NCI-H2107 (cell line): ENCODE measurements around the gene RFC4.
"Not testable (repeated sequence)": the region's sequence is repeated elsewhere in the genome, so short reads cannot be mapped to it uniquely, and the experiment has no call there.

Source experiments
- DNase-seq: peaks from one replicate; lab custom pipeline; 2025; lab: John Stamatoyannopoulos, UW

Gene RFC4, protein sequence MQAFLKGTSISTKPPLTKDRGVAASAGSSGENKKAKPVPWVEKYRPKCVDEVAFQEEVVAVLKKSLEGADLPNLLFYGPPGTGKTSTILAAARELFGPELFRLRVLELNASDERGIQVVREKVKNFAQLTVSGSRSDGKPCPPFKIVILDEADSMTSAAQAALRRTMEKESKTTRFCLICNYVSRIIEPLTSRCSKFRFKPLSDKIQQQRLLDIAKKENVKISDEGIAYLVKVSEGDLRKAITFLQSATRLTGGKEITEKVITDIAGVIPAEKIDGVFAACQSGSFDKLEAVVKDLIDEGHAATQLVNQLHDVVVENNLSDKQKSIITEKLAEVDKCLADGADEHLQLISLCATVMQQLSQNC

DNA sequence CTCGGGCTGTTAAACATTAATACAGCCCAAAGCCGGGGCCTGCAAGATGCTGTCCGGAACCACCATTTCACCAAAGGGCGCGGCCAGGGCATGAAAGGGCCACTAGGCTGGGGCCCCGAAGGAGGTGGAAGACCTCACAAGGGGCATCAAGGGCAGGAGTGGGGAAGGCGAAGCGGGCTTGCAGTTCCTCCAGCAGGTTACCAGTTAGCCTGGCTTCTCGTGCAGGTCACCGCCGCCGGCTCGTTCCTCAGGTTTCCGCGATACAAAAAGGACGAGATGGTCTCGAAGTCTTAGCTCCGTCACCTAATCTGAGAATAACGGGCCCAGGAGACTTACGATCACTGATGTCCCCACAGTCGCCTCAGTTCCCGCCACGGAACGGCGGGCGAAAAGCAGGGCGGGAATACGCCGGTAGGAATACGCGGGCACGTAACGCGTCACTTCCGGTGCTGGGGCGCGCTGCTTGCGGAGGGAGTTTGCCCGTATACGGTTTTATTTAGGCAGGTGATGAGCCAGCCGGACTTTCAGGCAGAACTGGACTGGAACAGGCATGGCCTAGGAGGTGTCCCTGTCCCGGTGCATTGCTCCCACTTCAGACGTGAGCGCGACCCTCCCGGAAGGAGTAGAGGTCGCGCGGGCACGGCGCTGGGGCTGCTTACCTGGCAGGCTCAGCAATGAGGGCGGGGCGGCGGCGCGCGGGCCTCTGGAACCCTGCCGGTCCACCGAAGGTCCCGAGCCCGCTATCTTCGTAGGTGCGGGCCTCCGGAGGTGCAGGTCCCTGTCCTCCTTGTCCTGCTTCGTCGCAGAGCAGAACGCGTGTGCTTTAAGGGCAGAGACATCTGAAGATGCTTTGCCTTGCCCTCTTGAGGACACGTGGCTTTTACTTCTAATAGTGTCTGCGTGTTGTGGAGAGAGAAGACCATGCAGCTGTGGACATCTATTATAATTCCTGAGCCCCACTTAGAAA is at the start of gene RFC4:
RFC4 (minus strand) TSS at position 394 of the 967 bp plus-strand sequence. CDS start 1,769 bp downstream, outside the sequence.
- DNase-seq, result peak; percentile 92

DNA sequence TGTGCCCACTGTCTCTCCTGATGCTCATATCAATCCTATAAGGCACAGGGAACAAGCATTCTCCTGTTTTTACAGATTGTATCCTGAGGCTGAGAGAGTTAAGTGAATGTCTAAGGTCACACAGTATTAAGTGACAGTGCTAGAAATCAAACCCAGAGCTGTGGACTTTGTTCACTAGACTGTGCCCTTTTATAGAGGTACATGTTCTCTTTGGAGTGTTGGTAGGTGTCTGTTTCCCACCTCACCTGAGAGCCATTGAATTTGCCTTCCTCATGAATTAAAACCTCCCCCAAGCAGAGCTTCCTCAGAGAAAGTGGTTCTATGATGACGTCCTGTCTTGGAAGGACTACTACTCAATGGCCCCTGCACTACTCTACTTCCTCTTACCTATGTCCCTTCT is 48.7 kb upstream of the RFC4 start:
- DNase-seq, result no peak

DNA sequence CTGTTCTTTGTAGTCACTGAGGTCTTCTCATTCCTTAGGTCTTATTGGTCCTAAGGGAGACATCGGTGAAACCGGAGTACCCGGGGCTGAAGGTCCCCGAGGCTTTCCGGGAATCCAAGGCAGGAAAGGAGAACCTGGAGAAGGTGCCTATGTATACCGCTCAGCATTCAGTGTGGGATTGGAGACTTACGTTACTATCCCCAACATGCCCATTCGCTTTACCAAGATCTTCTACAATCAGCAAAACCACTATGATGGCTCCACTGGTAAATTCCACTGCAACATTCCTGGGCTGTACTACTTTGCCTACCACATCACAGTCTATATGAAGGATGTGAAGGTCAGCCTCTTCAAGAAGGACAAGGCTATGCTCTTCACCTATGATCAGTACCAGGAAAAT is 47.9 kb upstream of the RFC4 start:
- no peak for DNase-seq

DNA sequence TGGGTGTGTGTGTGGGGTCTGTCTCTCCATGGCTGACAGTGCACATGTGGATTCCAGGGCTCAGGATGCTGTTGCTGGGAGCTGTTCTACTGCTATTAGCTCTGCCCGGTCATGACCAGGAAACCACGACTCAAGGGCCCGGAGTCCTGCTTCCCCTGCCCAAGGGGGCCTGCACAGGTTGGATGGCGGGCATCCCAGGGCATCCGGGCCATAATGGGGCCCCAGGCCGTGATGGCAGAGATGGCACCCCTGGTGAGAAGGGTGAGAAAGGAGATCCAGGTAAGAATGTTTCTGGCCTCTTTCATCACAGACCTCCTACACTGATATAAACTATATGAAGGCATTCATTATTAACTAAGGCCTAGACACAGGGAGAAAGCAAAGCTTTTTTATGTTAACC is 46.7 kb upstream of the RFC4 start:
- no peak for DNase-seq

DNA sequence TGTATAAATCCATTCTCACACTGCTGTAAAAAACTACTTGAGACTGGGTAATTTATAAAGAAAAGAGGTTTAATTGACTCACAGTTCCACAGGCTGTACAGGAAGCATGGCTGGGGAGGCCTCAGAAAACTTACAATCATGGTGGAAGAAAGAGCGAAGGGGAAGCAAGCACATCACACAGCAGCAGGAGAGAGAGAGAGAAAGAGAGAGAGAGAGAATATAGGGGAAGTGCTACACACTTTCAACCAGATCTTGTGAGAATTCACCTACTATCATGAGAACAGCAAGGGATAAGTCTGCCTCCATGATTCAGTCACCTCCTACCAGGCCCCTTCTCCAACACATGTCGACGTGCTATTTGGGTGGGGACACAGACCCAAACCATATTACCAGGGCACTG is 45.6 kb upstream of the RFC4 start:
- DNase-seq, result not testable (repeated sequence)

DNA sequence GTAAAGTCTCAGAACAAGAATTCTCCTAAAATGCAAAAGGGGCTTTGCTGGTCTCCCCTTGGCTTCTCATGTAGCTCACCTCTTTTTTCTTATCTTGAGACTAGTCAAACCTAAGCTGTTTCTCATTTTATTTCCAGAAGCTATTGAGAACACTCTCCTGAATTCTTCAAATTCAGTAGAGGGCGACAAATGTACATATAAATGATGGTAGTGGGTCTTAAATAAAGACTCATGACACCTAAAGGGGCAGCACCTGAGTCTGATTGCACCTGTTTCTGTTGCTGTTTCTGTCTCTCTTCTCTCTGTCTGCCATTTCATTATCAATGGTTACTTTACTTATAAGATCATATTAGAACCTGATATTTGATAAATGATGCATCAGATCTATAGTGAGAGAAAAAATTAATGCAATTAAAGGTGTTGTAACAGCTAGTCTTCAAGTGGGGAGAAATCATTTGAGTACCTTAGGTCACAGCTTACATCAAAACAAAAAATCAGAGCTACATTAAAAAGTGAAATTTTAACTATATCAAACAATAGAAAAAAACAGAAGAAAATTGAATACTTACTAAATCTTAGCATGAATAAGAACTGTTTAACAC is 43.2 kb upstream of the RFC4 start:
- peak; percentile 44 for DNase-seq

DNA sequence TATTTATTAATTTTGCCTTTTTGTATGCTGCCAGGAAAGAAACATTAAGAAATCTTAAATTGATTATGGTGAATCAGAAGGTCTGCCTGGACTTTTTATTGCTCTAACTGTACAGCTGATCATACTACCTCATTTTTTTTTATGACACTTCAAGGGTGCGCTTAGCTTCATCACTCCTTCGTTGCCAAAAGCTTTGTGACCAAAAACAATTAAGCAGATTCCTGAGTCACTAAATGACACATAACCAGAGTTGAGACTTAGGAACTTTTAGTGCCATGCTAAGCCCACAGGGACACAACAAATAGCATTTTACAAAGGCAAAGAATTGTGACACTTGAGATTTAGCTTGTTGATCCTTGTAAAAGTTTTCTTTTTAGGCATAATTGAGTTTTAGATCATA is 41.2 kb upstream of the RFC4 start:
- no peak for DNase-seq

DNA sequence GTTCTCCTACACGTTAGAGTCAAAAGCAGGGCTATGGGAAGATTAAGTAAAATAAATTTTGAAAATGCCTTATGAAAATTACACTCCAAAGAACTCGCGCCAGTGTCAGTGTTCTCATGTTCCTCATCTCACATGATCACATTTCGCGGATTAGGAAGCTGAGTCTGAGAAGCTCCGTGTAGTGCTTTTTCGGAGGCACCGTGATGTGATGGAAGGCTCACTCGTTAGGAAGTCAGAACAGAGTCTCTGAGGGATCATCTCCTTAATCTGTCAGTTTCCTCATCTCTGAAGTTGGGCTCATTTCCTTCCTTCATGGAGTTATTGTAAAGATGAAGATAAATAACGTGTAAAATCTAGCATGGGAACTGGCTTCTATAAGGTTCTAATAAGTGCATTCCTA is 39.5 kb upstream of the RFC4 start:
- no peak for DNase-seq

DNA sequence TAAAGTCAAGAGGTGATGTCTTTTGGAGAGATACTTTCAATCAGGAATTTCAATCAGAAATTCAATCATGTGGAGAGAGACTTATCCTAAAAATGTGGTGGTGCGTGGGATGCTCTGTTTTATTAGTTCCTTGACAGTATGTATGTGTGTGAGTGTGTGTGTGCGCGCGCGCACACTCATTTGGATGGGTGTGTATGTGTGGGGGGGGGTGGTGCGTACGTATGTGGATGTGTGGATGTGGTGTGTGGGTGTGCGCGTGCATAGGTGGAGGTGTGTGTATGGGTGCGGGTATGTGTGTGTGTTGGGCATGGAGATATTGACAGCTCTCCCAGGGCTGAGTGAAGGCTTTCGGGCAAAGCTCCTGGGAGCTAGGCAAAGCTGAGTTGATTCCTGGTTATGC is 38.6 kb upstream of the RFC4 start:
- no peak for DNase-seq

DNA sequence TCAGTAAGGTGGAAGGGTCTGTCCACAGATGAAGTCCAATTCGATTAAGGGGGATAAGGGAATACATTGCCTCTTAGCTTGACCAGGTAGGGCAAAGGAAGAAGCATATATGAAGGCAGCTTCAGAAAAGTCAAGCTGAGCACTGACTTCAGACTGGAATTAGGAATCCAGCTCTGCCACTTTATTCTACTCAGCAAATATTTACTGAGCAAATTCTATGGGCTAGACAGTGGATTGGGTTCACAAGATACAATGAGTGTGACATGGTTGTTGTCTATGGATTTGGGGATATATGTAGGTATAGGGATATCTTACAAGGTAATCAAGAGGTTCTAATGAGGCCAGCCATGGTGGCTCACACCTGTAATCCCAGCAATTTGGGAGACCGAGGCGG is 36.8 kb upstream of the RFC4 start:
- DNase-seq, result no peak

DNA sequence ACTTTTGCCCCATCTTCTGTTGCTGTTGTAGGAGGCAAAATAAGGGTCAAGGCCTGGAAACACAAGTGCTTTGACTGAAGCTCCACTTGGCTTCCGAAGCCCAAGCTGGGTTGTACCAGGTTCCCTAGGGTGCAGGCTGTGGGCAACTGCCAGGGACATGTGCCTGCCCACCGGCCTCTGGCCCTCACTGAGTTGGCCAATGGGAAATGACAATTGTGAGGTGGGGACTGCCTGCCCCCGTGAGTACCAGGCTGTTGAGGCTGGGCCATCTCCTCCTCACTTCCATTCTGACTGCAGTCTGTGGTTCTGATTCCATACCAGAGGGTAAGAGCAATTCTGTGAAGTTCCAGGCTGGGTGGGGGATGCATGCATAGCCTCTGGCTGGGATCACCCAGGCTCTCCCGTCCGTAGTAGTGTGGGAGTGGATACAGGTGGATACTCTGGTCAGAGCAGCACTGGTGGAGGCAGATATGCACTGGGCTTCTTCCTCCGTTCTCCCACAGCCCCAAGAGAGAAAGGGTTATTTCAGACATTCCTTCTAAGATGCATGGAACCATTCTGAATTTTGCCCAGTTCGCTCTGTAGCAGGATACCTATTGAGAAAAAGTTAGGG is 36.2 kb upstream of the RFC4 start, which contains the start of gene ADIPOQ:
ADIPOQ (plus strand) TSS at position 285 of the 613 bp plus-strand sequence. CDS start 10,349 bp downstream, outside the sequence.
- DNase-seq, result no peak

DNA sequence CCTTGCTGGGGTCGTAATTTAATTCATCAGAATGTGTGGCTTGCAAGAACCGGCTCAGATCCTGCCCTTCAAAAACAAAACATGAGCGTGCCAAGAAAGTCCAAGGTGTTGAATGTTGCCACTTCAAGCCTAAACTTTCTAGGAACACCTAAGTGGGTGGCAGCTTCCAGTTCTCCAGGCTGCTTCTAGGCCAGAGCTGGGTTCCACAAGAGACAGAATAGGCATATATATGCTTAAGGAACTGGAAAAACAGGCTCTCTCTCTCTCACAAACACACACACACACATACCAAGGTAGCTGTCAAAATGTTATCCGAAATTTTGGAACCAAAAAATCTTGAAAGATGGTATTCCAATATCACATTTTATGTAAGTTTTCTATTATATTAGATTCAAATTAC is 35.3 kb upstream of the RFC4 start:
- DNase-seq, result no peak

DNA sequence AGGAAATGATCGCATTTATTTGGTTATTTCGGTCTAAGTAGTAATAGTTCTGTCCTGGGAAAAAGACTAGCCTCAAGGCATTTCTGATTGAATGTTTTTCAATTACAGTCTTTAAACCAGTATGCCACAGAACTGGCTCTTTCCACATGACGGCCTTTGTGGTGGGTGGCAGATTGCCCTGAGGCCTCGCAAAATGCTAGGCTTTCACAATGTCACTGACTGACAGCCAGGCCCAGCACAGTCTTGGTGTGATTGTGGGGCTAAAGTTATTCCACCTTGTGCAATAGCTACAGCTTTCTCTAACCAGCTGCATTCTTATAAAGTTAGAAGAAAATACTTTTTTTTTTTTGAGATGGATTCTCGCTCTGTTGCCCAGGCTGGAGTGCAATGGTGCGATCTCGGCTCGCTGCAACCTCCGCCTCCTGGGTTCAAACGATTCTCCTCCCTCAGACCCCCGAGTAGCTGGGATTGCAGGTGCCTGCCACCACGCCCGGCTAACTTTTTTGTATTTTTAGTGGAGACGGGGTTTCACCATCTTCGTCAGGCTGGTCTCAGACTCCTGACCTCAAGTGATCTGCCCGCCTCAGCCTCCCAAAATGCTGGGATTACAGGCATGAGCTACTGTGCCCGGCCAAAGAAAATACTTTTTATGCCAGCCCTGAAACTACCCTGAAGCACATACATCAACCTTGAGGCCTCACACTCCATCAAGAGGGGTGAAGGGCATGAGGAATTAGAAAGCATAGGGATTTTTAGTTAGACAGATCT is 33.8 kb upstream of the RFC4 start:
- no peak for DNase-seq

DNA sequence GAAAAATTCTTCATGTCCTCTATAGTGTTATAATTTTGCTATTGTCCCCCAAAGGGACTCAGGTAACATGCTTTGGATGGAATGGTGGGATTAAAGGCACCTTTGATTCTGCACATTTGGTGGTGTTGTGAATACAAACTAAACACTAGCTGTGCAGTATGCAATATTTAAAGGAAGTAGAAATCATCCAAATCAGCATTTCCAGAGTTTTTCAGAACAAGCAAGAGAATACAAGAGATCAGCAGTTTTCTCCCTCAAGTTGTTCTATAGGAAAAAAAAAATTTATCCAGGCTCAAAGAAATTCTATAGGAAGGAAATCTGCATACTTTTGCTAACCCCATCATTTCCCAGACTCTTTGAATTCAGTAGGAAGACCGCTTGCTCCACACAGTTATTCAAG is 26.0 kb upstream of the RFC4 start:
- no peak for DNase-seq

DNA sequence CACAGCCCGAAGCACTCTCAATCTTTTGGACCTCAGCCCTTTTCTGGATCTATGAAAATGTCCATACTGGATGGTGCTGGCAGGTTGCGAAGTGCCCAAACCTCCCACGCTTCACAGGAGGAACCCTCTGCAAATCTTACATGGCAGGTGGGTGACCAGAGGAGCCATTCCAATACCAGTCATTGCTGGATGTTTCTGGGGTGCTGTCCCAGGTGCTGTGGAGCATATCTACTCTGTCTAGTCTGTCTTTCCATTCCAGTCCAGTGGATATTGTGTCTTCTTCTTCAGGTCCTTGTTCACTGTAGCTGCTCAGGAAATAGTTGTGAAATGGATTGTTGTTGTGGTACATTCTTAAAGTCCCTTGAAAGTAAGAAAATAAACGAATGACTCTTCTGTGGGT is 25.5 kb upstream of the RFC4 start:
- DNase-seq, result no peak

DNA sequence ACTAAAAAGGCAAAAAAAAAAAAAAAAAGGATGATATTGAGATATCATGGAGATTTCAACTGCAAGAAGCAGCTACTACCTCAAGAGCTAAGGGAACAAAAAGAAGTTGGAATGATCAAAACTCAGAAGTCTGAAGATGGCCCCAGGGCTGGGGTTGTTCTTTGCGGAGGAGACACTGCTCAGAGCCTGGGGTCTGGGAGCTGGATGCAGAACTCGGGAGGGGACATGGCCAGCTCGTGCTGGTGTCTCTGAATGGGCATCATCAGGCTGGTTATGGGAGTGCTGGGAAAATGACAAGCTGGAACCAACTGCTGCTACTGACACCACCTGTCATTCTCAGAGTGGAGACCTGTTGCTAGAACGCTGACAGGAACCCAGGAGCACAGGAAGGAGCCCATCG is 22.1 kb upstream of the RFC4 start:
- DNase-seq, result no peak

DNA sequence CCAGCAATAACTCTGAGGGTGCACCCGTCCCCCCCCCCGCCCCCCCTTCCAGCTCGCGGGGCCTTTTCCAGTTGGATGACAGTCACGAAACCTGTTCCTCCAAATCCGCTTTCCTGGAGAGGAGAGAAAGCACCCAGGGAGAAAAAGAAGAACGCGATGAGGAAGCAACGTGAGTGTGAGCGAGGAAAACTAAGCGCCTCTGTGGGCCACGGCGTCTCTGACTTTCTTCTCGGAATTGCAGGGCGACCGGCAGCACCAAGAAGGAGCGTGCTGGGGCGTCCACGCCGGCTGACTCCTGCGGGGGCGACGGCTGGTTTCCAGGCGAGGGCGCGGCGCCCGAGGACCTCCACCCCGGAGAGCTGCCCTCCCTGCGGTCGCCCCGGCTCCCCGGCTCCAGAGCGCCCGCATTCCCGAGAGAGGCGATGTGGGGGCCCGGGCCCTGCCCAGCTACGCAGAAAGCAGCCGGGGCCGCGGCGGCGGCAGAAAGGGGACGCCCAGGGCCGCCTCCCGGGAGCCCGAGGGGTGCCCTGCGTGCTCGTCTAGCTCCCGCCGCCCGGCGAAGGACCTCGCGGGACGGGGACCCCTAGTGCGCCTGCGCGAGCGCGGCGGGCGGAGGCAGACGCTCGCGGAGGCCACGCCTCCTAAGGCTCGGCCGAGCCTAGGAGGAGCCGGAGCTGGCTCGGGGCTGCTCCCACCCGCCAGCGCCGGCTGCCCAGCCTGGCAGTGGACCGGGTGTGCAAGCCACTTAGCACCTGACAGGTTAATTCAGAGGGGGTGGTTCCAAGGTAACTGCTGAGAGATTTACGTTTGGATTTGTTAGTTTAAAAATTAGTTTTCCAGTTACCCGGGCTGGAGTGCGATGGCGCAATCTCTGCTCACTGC is 20.9 kb upstream of the RFC4 start:
- DNase-seq, result peak; percentile 95

DNA sequence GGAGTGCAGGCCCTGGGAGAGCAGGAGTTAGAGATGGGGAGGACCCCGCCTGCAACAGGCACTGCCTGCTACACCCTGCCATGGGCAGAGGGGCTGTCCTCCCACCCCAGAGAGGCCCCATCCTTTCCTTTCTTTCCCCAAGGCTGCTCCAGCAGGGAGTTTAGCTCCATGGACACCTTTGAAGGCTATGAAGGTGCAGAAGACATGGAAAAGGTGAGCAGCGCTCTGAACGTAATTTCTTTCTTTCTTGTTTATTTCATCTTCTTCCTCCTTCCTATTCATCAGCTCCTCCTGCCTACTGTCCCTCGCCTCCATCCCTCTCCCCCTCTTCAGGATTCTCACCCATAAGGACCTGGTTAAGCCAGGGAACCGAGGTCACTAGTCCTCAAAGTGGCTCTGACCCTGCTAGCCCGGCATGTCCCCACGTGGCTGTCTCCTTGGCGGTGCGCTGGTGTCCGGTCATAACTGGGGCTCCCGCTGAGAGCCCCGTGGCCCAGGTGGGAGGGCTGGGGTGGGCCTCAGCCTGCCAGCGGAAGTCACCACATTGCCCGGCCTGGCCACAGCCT is 20.2 kb upstream of the RFC4 start:
- no peak for DNase-seq

DNA sequence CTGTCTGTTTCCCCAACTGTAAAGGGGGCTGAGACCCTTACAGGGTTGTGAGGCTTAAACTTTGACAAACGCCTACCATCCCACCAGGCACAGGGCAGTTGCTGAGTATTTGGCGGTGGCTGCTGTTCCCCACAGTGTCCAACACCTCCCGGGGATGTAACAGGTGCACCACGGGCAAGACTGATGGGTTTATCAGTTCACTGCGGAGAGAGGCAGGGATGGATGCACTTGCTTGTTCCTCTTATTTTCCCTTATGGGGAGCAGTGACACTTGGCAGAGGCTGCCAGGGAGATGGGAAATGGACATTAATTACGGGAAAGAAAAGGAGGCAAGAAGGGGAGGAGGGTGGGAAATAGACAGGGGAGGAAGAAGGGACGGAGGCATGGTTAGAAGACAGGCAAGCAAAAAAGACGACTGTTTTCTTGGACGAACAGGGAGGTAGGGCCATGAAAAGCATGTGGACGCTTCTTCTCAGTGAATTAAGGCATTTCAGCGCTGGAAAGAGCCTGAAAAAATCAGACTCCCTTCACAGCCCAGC is 19.7 kb upstream of the RFC4 start:
- DNase-seq, result no peak
